CD14-positive monocyte (primary cell): ENCODE data around the gene PSMF1. TPM values are rescaled to one million over a fixed set of nuclear protein-coding genes. Genes with fewer than 3 reads are reported as not detected.

ENCODE experiments used
- DNase-seq, 3 donors: peaks; one replicate each; pipeline ENCODE4 v3.0.0-alpha.2; 2011 to 2022
- H2AFZ ChIP-seq: 2 replicates; pipeline ENCODE4 v1.6.0; 2012; ENCODE audit warnings: mild to moderate bottlenecking, low read depth, low read length, inconsistent platforms; ENCODE audit not compliant: insufficient read depth, poor library complexity, severe bottlenecking
- H3K27ac ChIP-seq, 2 donors: 1 replicate in 1 of 2; 2 replicates in 1 of 2; pipeline ENCODE4 v1.5.1; 2012 to 2013; ENCODE audit warnings: low read length in 2 of 2, control low read depth in 1 of 2, inconsistent platforms in 1 of 2, low read depth in 1 of 2, mild to moderate bottlenecking in 1 of 2
- H3K27me3 ChIP-seq, 2 donors: one replicate each; pipeline versions ENCODE4 v1.6.0 to v1.6.1; 2011 to 2013; ENCODE audit warnings: low read length in 2 of 2; ENCODE audit not compliant: control insufficient read depth in 2 of 2, insufficient read depth in 2 of 2
- H3K36me3 ChIP-seq, 2 donors: replicated peaks in 1 of 2; 1 replicate in 1 of 2; 2 replicates in 1 of 2; pipeline versions ENCODE4 v1.5.1 to v1.6.1; 2012 to 2013; ENCODE audit warnings: low read length in 2 of 2, control low read depth in 1 of 2, inconsistent platforms in 1 of 2, mild to moderate bottlenecking in 1 of 2; ENCODE audit not compliant: insufficient read depth in 2 of 2, control insufficient read depth in 1 of 2
- H3K4me1 ChIP-seq, 2 donors: 1 replicate in 1 of 2; 2 replicates in 1 of 2; pipeline versions ENCODE4 v1.5.1 to v1.6.1; 2012 to 2013; ENCODE audit warnings: low read length in 2 of 2, control low read depth in 1 of 2, inconsistent platforms in 1 of 2, mild to moderate bottlenecking in 1 of 2, moderate library complexity in 1 of 2; ENCODE audit not compliant: insufficient read depth in 2 of 2, control insufficient read depth in 1 of 2
- H3K4me2 ChIP-seq: replicated peaks from 2 replicates; pipeline ENCODE3; 2012; ENCODE audit warnings: low read length, moderate library complexity, mild to moderate bottlenecking; ENCODE audit not compliant: poor library complexity, severe bottlenecking; ENCODE audit errors: extremely low read depth
- H3K4me3 ChIP-seq, 3 experiments: fragments of 200-600 bp in 1 of 3; sonication (generic) in 1 of 3; replicated peaks in 1 of 3; 1 replicate in 2 of 3; 2 replicates in 1 of 3; pipeline ENCODE4 v1.5.1; 2011 to 2013; ENCODE audit warnings: low read length in 3 of 3, mild to moderate bottlenecking in 3 of 3, control low read depth in 2 of 3, low read depth in 2 of 3, inconsistent platforms in 1 of 3, moderate library complexity in 1 of 3
- H3K79me2 ChIP-seq: 2 replicates; pipeline ENCODE4 v1.6.0; 2012; ENCODE audit warnings: mild to moderate bottlenecking, control low read depth, inconsistent platforms, low read length, moderate library complexity; ENCODE audit not compliant: insufficient read depth
- H3K9ac ChIP-seq: 2 replicates; pipeline ENCODE4 v1.6.0; 2017; ENCODE audit warnings: low read length, mild to moderate bottlenecking; ENCODE audit not compliant: insufficient read depth, poor library complexity, severe bottlenecking
- H3K9me3 ChIP-seq, 2 donors: replicated peaks in 1 of 2; 1 replicate in 1 of 2; 2 replicates in 1 of 2; pipeline versions ENCODE4 v1.5.1 to v1.6.1; 2012 to 2013; ENCODE audit warnings: low read length in 2 of 2, control low read depth in 1 of 2; ENCODE audit not compliant: control insufficient read depth in 1 of 2, insufficient read depth in 1 of 2
- H4K20me1 ChIP-seq: 2 replicates; pipeline ENCODE4 v1.6.0; 2012; ENCODE audit warnings: mild to moderate bottlenecking, low read length, control low read depth, moderate library complexity; ENCODE audit not compliant: insufficient read depth
- H3K27ac Mint-ChIP-seq, 7 donors: one replicate each; pipeline ENCODE4 v1.8.0; 2020; ENCODE audit warnings: mild to moderate bottlenecking in 7 of 7, mixed read lengths in 7 of 7, moderate library complexity in 6 of 7, inconsistent platforms in 2 of 7
- H3K27me3 Mint-ChIP-seq, 3 donors: one replicate each; pipeline ENCODE4 v1.8.0; 2021 to 2022; ENCODE audit warnings: low read depth in 3 of 3, mild to moderate bottlenecking in 3 of 3, mixed read lengths in 3 of 3, moderate library complexity in 3 of 3, inconsistent platforms in 1 of 3
- H3K36me3 Mint-ChIP-seq, 2 donors: one replicate each; pipeline ENCODE4 v1.8.0; 2020; ENCODE audit warnings: mixed read lengths in 2 of 2, inconsistent platforms in 1 of 2, mild to moderate bottlenecking in 1 of 2
- H3K4me1 Mint-ChIP-seq: one replicate; pipeline ENCODE4 v1.8.0; 2020; ENCODE audit warnings: mild to moderate bottlenecking, mixed read lengths
- H3K4me3 Mint-ChIP-seq, 2 donors: one replicate each; pipeline ENCODE4 v1.8.0; 2020; ENCODE audit warnings: mild to moderate bottlenecking in 2 of 2, mixed read lengths in 2 of 2, moderate library complexity in 1 of 2
- H3K9me3 Mint-ChIP-seq, 7 donors: one replicate each; pipeline ENCODE4 v1.8.0; 2020 to 2022; ENCODE audit warnings: mixed read lengths in 7 of 7, mild to moderate bottlenecking in 6 of 7, moderate library complexity in 6 of 7, inconsistent platforms in 2 of 7
- CTCF ChIP-seq: fragments of 200-600 bp; IDR thresholded peaks from one replicate; pipeline ENCODE4 v1.8.0; 2022; ENCODE audit warnings: antibody characterized with exemption, mild to moderate bottlenecking
- WGBS: methylation state at CpG from one replicate; pipeline ENCODE4 v1.1.5; 2013; ENCODE audit warnings: missing lambda C conversion rate; ENCODE audit not compliant: insufficient coverage; 5-methylcytosine and 5-hydroxymethylcytosine counted together
- intact Hi-C, 2 donors: fragments of 100-400 bp; cut with micrococcal nuclease; formaldehyde crosslinking; loops; one replicate each; pipeline versions ENCODE4 v1.15.0 to v1.15.1; 2023
- polyA plus RNA-seq, 3 donors: library from polyadenylated mRNA; depleted of rRNA in 1 of 3; unstranded in 2 of 3; stranded (reverse) in 1 of 3; fragments of 300-500 nt in 2 of 3; fragments of >200 nt in 1 of 3; fragmentation: Illumina TruSeq in 2 of 3; gene quantifications; 1 replicate in 2 of 3; 2 replicates in 1 of 3; pipeline ENCODE4 v1.2.3, GENCODE V29; 2012 to 2021

PSMF1 gene
- polyA plus RNA-seq, 3 donors: 103 to 349 (median 138) TPM

GRCh38 chr20:1166948-1167720 is 48.7 kb downstream of the PSMF1 start:
- no peak for TF ChIP-seq CTCF
- Histone ChIP-seq H3K4me1 (no peaks in the 10 kb centered on the region), H3K27me3 (no peaks in the 10 kb centered on the region), H3K36me3 (peaks cover 91 to 99% of the 10 kb centered on the region in 2 donors), H2AFZ (no peak overlapping the region), H3K27ac (no peak overlapping the region), H3K9ac (no peak overlapping the region), H4K20me1 (peaks cover 36% of the 10 kb centered on the region), H3K9me3 (no peaks in the 10 kb centered on the region), H3K4me3 (no peak overlapping the region), H3K79me2 (no peaks in the 10 kb centered on the region), H3K4me2 (no peak overlapping the region)
- H3K9me3 Mint-ChIP-seq: peaks cover 0 to 3% (median 0%) of the 10 kb centered on the region in 7 donors
- peaks cover 7% of the 10 kb centered on the region for H3K4me1 Mint-ChIP-seq
- intact Hi-C loops: no loop called here
- H3K27me3 Mint-ChIP-seq: peaks cover 0 to 2% (median 0%) of the 10 kb centered on the region in 3 donors
- H3K4me3 Mint-ChIP-seq: no peak overlapping the region
- H3K27ac Mint-ChIP-seq: peak overlapping the region in 1 of 7 donors; percentile 43
- DNase-seq: no peak
- WGBS: no CpG with 5 or more reads among the region's 1 CpG
- peaks cover 87 to 93% of the 10 kb centered on the region in 2 donors for H3K36me3 Mint-ChIP-seq

- Mint-ChIP-seq H3K4me3 (no peak overlapping the region), H3K4me1 (peaks cover 7% of the 10 kb centered on the region), H3K36me3 (peaks cover 88 to 93% of the 10 kb centered on the region in 2 donors), H3K9me3 (peaks cover 0 to 3% (median 0%) of the 10 kb centered on the region in 7 donors), H3K27me3 (peaks cover 0 to under 1% (median 0%) of the 10 kb centered on the region in 3 donors), H3K27ac (peak overlapping the region in 1 of 7 donors; percentile 31)
- Histone ChIP-seq H3K27ac (no peak overlapping the region), H3K9ac (no peak overlapping the region), H3K27me3 (no peaks in the 10 kb centered on the region), H4K20me1 (peaks cover 18% of the 10 kb centered on the region), H2AFZ (no peak overlapping the region), H3K4me3 (no peak overlapping the region), H3K36me3 (peaks cover 77 to 100% of the 10 kb centered on the region in 2 donors), H3K9me3 (no peaks in the 10 kb centered on the region), H3K4me1 (no peaks in the 10 kb centered on the region), H3K4me2 (no peak overlapping the region), H3K79me2 (no peaks in the 10 kb centered on the region)
- no peak for TF ChIP-seq CTCF
- intact Hi-C loops: no loop called here
- DNase-seq: no peak
- 97% methylated on average over 5 of the region's 5 CpGs for WGBS
Measured at GRCh38 chr20:1169224-1169623, 50.8 kb downstream of the PSMF1 start.
